Measurements from ENCODE around the gene CLEC2D. TPM values are rescaled to one million over a fixed set of nuclear protein-coding genes. Genes with fewer than 3 reads are reported as not detected.

The CLEC2D gene
- total RNA-seq, 1 experiment from 2014 or later: 1.9 TPM

DNA sequence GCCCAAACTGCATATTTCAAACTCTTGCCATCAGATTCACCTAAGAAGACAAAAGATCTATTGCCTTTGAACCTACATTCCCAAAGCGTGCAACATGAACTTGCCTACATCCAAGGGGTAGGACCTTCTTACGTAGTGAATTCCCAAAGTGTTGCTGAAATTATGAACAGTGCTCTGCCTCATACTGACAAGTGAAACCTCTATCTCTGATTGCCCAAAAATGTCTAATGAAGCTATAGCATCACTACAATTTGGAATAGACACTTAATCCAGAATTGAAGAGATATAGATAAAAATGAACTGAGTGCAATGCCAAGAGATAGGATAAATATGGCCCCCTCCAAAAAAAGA, 31.1 kb downstream of the CLEC2D start:
- CTCF ChIA-PET: interaction anchor here (1.8 kb wide), 1 partner anchor 8 kb away, joined by 9 read pairs; no protein-coding TSS in a partner anchor
- RAD21 ChIA-PET (ENCODE audit: low non-redundant PET in 1 of 2, low total read pairs in 2 of 2, uncharacterized antibody in 2 of 2, unreplicated experiment in 2 of 2): no interaction called here
- H3K36me3 ChIP-seq (ENCODE audit: control insufficient read depth in 1 of 2, insufficient read depth in 2 of 2, low read length in 2 of 2): no peaks in the 10 kb centered on the region
- no peak overlapping the region for H3K4me2 ChIP-seq (ENCODE audit: low read length)
- intact Hi-C loops (cut with micrococcal nuclease): no loop called here
- POLR2A ChIA-PET: no interaction called here
- no peaks in the 10 kb centered on the region for H3K9me2 ChIP-seq (ENCODE audit: insufficient read depth)
- DNase-seq (ENCODE audit: low read depth, low spot score): no peak
- no peak overlapping the region for H2AFZ ChIP-seq (ENCODE audit: low read depth, low read length, poor library complexity, severe bottlenecking)
- H3K4me3 ChIP-seq (replicated peaks in 1 of 2; ENCODE audit: low read depth in 1 of 2, low read length in 2 of 2): no peak overlapping the region
- no peak for TF ChIP-seq ELF1 (IDR thresholded peaks at IDR 0.05; ENCODE audit: borderline replicate concordance, low read depth)
- TF ChIP-seq, protein P1, sequence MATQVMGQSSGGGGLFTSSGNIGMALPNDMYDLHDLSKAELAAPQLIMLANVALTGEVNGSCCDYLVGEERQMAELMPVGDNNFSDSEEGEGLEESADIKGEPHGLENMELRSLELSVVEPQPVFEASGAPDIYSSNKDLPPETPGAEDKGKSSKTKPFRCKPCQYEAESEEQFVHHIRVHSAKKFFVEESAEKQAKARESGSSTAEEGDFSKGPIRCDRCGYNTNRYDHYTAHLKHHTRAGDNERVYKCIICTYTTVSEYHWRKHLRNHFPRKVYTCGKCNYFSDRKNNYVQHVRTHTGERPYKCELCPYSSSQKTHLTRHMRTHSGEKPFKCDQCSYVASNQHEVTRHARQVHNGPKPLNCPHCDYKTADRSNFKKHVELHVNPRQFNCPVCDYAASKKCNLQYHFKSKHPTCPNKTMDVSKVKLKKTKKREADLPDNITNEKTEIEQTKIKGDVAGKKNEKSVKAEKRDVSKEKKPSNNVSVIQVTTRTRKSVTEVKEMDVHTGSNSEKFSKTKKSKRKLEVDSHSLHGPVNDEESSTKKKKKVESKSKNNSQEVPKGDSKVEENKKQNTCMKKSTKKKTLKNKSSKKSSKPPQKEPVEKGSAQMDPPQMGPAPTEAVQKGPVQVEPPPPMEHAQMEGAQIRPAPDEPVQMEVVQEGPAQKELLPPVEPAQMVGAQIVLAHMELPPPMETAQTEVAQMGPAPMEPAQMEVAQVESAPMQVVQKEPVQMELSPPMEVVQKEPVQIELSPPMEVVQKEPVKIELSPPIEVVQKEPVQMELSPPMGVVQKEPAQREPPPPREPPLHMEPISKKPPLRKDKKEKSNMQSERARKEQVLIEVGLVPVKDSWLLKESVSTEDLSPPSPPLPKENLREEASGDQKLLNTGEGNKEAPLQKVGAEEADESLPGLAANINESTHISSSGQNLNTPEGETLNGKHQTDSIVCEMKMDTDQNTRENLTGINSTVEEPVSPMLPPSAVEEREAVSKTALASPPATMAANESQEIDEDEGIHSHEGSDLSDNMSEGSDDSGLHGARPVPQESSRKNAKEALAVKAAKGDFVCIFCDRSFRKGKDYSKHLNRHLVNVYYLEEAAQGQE (IDR thresholded peaks at IDR 0.05; ENCODE audit: low read depth): no peak
- no peak for TF ChIP-seq SRF (IDR thresholded peaks at IDR 0.05; ENCODE audit: low read depth)
- no peak for TF ChIP-seq JUND (IDR thresholded peaks at IDR 0.05)
- TF ChIP-seq CEBPB (IDR thresholded peaks at IDR 0.05; ENCODE audit: low read depth): no peak
- no peak for TF ChIP-seq EZH2phosphoT487 (IDR thresholded peaks at IDR 0.05; ENCODE audit: borderline replicate concordance)
- no peak for TF ChIP-seq YY1 (IDR thresholded peaks at IDR 0.05; ENCODE audit: extremely low read depth, insufficient replicate concordance, low read depth, low read length)
- TF ChIP-seq FOSL1 (IDR thresholded peaks at IDR 0.05; ENCODE audit: low read depth): no peak
- TF ChIP-seq POLR2A (IDR thresholded peaks at IDR 0.05; ENCODE audit: borderline replicate concordance, extremely low read depth, insufficient read depth, insufficient read length): no peak
- TF ChIP-seq SIN3A (IDR thresholded peaks at IDR 0.05; ENCODE audit: low read depth): no peak
- no peak for TF ChIP-seq RAD21 (IDR thresholded peaks at IDR 0.05; ENCODE audit: low read depth)
- TF ChIP-seq, protein P2, sequence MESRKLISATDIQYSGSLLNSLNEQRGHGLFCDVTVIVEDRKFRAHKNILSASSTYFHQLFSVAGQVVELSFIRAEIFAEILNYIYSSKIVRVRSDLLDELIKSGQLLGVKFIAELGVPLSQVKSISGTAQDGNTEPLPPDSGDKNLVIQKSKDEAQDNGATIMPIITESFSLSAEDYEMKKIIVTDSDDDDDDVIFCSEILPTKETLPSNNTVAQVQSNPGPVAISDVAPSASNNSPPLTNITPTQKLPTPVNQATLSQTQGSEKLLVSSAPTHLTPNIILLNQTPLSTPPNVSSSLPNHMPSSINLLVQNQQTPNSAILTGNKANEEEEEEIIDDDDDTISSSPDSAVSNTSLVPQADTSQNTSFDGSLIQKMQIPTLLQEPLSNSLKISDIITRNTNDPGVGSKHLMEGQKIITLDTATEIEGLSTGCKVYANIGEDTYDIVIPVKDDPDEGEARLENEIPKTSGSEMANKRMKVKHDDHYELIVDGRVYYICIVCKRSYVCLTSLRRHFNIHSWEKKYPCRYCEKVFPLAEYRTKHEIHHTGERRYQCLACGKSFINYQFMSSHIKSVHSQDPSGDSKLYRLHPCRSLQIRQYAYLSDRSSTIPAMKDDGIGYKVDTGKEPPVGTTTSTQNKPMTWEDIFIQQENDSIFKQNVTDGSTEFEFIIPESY (IDR thresholded peaks at IDR 0.05; ENCODE audit: extremely low read depth, insufficient replicate concordance, low read length): no peak
- TF ChIP-seq, protein P3, sequence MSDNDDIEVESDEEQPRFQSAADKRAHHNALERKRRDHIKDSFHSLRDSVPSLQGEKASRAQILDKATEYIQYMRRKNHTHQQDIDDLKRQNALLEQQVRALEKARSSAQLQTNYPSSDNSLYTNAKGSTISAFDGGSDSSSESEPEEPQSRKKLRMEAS (IDR thresholded peaks at IDR 0.05): no peak
- no peak for TF ChIP-seq ZNF274 (IDR thresholded peaks at IDR 0.05; ENCODE audit: low read depth, low read length)
- no peak for TF ChIP-seq TCF7L2 (IDR thresholded peaks at IDR 0.05; ENCODE audit: borderline replicate concordance, extremely low read depth, insufficient read depth, insufficient read length)
- no peak for ATAC-seq
- no peaks in the 10 kb centered on the region for H3K4me1 ChIP-seq (ENCODE audit: control insufficient read depth in 1 of 2, insufficient read depth in 2 of 2, low read length in 2 of 2)
- no peak overlapping the region for H3K9ac ChIP-seq (ENCODE audit: low read length)
- H3K27ac ChIP-seq (ENCODE audit: low read depth, low read length): no peak overlapping the region
- no peaks in the 10 kb centered on the region for H3K9me3 ChIP-seq (ENCODE audit: control insufficient read depth in 1 of 2, insufficient read depth in 1 of 2, low read depth in 1 of 2, low read length in 2 of 2)
- H3K79me2 ChIP-seq (ENCODE audit: insufficient read depth, low read length): no peaks in the 10 kb centered on the region
- BruUV-seq (replicated peaks): no TSS peak
- H4K20me1 ChIP-seq (ENCODE audit: insufficient read depth): no peaks in the 10 kb centered on the region
- H3K27me3 ChIP-seq (ENCODE audit: insufficient read depth, low read length): no peaks in the 10 kb centered on the region
